NCI-H2171 treated with DMSO at 0.1 percent for 48 hours (cell line): ENCODE results near the gene FOLR2.
"Not testable (repeated sequence)": the region's sequence is repeated elsewhere in the genome, so short reads cannot be mapped to it uniquely, and the experiment has no call there.

Source experiments
- DNase-seq: peaks from one replicate; lab custom pipeline; 2025; lab: John Stamatoyannopoulos, UW

FOLR2 gene

GRCh38 chr11:72240461-72241290, 24.1 kb downstream of the FOLR2 start:
- DNase-seq, result no peak

- no peak for DNase-seq
These were observed 24.7 kb downstream of the FOLR2 start for GRCh38 chr11:72241291-72241781.

GRCh38 chr11:72242141-72242540, 25.5 kb downstream of the FOLR2 start:
- DNase-seq, result no peak

GRCh38 chr11:72243173-72244059, 26.8 kb downstream of the FOLR2 start:
- DNase-seq, result no peak

GRCh38 chr11:72244060-72244360, 27.4 kb downstream of the FOLR2 start, which contains the start of gene PHOX2A:
TSS of gene PHOX2A (minus strand) at chr11:72244176. CDS start at chr11:72244004, 172 bp downstream.
- no peak for DNase-seq

GRCh38 chr11:72244361-72245262, 28.0 kb downstream of the FOLR2 start:
- DNase-seq, result no peak

- DNase-seq, result no peak
These were observed 28.7 kb downstream of the FOLR2 start for GRCh38 chr11:72245263-72245816.

GRCh38 chr11:72247584-72247983, 31.0 kb downstream of the FOLR2 start:
- DNase-seq, result no peak

GRCh38 chr11:72249961-72250360, 33.4 kb downstream of the FOLR2 start:
- no peak for DNase-seq

- DNase-seq, result no peak
These were observed 34.3 kb downstream of the FOLR2 start for GRCh38 chr11:72250661-72251464.

GRCh38 chr11:72251614-72252013, 35.0 kb downstream of the FOLR2 start:
- no peak for DNase-seq

- no peak for DNase-seq
These were observed 36.8 kb downstream of the FOLR2 start for GRCh38 chr11:72253392-72253791.

- no peak for DNase-seq
These were observed 37.9 kb downstream of the FOLR2 start for GRCh38 chr11:72254299-72254993.

GRCh38 chr11:72257570-72257969, 41.0 kb downstream of the FOLR2 start:
- DNase-seq, result no peak

- DNase-seq, result no peak
These were observed 42.9 kb downstream of the FOLR2 start for GRCh38 chr11:72259490-72259889.

GRCh38 chr11:72260574-72260973, 44.0 kb downstream of the FOLR2 start:
- DNase-seq, result no peak

- no peak for DNase-seq
These were observed 46.8 kb downstream of the FOLR2 start for GRCh38 chr11:72263361-72263760.

GRCh38 chr11:72265951-72266350, 49.4 kb downstream of the FOLR2 start:
- DNase-seq, result no peak

GRCh38 chr11:72266960-72267359, 50.4 kb downstream of the FOLR2 start:
- DNase-seq, result not testable (repeated sequence)
